ENCODE data around the gene OSER1.

GRCh38 chr20:44233436-44234016 lies 23.0 kb upstream of the OSER1 start:
- TF ChIP-seq CTCF (IDR thresholded peaks at IDR 0.05) (no peak), EZH2 (IDR thresholded peaks at IDR 0.05) (no peak), EZH2phosphoT487 (IDR thresholded peaks at IDR 0.05) (no peak)

Measured in neural progenitor cell (in vitro differentiated cells).